Cortex of kidney (tissue), 1 donor: ENCODE results near the gene ZDHHC18.

Experiments used
- DNase-seq: peaks from one replicate; lab custom pipeline; 2025; lab: John Stamatoyannopoulos, UW

Gene ZDHHC18

GRCh38 chr1:26900815-26901511, 74.5 kb downstream of the ZDHHC18 start:
- DNase-seq, result no peak
